ENCODE results near the gene ZBTB5. TPM values are rescaled to one million over a fixed set of nuclear protein-coding genes. Genes with fewer than 3 reads are reported as not detected.

ZBTB5 gene
- total and polyA plus RNA-seq, 9 of the 15 experiments (the other 6 are each of a cell fraction or from before 2014, with no cell fraction given), result 2.3 to 43.2 (median 15.5) TPM

DNA sequence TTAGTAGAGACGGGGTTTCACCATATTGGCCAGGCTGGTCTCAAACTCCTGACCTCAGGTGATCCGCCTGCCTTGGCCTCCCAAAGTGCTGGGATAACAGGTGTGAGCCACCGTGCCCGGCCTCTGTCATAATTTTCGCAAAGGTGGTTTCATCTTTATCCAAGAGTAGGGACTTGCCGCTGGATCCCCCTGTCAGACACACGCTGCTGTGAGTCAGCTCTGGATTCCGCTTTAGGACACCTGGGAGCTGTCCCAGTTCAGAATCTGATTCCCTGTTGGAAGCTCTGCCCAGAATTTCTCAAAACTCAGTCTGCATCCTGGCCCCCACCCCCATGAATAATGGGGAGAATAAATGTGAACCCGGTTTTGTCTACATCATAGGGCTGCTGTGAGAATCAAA, 60.7 kb downstream of the ZBTB5 start:
- Histone ChIP-seq H3K36me3 (ENCODE audit: control insufficient read depth, insufficient read depth, low read length) (no peaks in the 10 kb centered on the region), H3K4me2 (ENCODE audit: insufficient read depth, low read length) (no peak overlapping the region), H3K4me1 (replicated peaks in 1 of 2; ENCODE audit: control insufficient read depth in 2 of 2, insufficient read depth in 2 of 2, low read length in 2 of 2) (peaks cover 5 to 8% of the 10 kb centered on the region in 2 experiments; a peak in 4 of 5 replicates), H3K4me3 (no peak overlapping the region), H3K79me2 (ENCODE audit: control insufficient read depth, insufficient read depth, low read length) (no peaks in the 10 kb centered on the region), H3K9me1 (ENCODE audit: control insufficient read depth, insufficient read depth, low read length) (peaks cover 2% of the 10 kb centered on the region), H3K9ac (ENCODE audit: insufficient read depth in 1 of 2, low read depth in 2 of 2, low read length in 2 of 2) (no peak overlapping the region), H3K27ac (ENCODE audit: extremely low read depth, low read depth, low read length) (no peak overlapping the region), H2AFZ (ENCODE audit: low read depth, low read length) (no peak overlapping the region), H4K20me1 (replicated peaks; ENCODE audit: control insufficient read depth, insufficient read depth, low read length) (no peaks in the 10 kb centered on the region), H3K27me3 (ENCODE audit: control insufficient read depth in 2 of 2, insufficient read depth in 2 of 2, low read length in 2 of 2) (peaks cover 0 to 5% of the 10 kb centered on the region in 2 experiments; a peak in 3 of 5 replicates), H3K9me3 (replicated peaks; ENCODE audit: control insufficient read depth, insufficient read depth, low read depth, low read length) (no peaks in the 10 kb centered on the region)
- 32% methylated on average over 9 of the region's 9 CpGs for WGBS (ENCODE audit: insufficient coverage, low coverage, missing lambda C conversion rate)
- no TSS peak for BruUV-seq (replicated peaks)
- in situ Hi-C loops (cut with MboI), result loop anchor here (5.0 kb wide), 1 partner anchor 402 kb away; no protein-coding TSS in a partner anchor
- intact Hi-C loops (cut with micrococcal nuclease), result no loop called here
- POLR2A ChIA-PET, result interaction anchor here (1.1 kb wide), 1 partner anchor 11 kb away, joined by 3 read pairs; no protein-coding TSS in a partner anchor
- no peak for FAIRE-seq
- DNase-seq (ENCODE audit: extremely low read depth in 1 of 4, low spot score in 3 of 4), result no peak
- CTCF ChIA-PET (ENCODE audit: low intra/inter-chr PET ratio), result no interaction called here
- ATAC-seq, result no peak
- no peak for TF ChIP-seq YY1 (IDR thresholded peaks at IDR 0.05; ENCODE audit: borderline replicate concordance in 1 of 3, control insufficient read depth in 1 of 3, extremely low read depth in 1 of 3, insufficient read depth in 3 of 3, insufficient read length in 1 of 3, insufficient replicate concordance in 2 of 3, low read depth in 1 of 3, low read length in 2 of 3)
- TF ChIP-seq TSC22D4 (tag; IDR thresholded peaks at IDR 0.05), result no peak
- TF ChIP-seq CEBPZ (IDR thresholded peaks at IDR 0.05; ENCODE audit: borderline replicate concordance, low read depth, low read length), result no peak
- TF ChIP-seq SMAD1 (IDR thresholded peaks at IDR 0.05; ENCODE audit: low read depth, low read length, partially characterized antibody), result no peak
- TF ChIP-seq ZC3H8 (IDR thresholded peaks at IDR 0.05), result no peak
- no peak for TF ChIP-seq HEY1 (CRISPR knock-in tag; IDR thresholded peaks at IDR 0.05; ENCODE audit: borderline replicate concordance)
- TF ChIP-seq, protein P1, sequence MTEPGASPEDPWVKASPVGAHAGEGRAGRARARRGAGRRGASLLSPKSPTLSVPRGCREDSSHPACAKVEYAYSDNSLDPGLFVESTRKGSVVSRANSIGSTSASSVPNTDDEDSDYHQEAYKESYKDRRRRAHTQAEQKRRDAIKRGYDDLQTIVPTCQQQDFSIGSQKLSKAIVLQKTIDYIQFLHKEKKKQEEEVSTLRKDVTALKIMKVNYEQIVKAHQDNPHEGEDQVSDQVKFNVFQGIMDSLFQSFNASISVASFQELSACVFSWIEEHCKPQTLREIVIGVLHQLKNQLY (CRISPR knock-in tag; conservative IDR thresholded peaks at IDR 0.05), result no peak
- TF ChIP-seq, protein P2, sequence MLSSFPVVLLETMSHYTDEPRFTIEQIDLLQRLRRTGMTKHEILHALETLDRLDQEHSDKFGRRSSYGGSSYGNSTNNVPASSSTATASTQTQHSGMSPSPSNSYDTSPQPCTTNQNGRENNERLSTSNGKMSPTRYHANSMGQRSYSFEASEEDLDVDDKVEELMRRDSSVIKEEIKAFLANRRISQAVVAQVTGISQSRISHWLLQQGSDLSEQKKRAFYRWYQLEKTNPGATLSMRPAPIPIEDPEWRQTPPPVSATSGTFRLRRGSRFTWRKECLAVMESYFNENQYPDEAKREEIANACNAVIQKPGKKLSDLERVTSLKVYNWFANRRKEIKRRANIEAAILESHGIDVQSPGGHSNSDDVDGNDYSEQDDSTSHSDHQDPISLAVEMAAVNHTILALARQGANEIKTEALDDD (IDR thresholded peaks at IDR 0.05), result no peak
- no peak for TF ChIP-seq ZBTB7A (IDR thresholded peaks at IDR 0.05; ENCODE audit: borderline replicate concordance, control insufficient read depth, low read depth, low read length)
- TF ChIP-seq, protein P3, sequence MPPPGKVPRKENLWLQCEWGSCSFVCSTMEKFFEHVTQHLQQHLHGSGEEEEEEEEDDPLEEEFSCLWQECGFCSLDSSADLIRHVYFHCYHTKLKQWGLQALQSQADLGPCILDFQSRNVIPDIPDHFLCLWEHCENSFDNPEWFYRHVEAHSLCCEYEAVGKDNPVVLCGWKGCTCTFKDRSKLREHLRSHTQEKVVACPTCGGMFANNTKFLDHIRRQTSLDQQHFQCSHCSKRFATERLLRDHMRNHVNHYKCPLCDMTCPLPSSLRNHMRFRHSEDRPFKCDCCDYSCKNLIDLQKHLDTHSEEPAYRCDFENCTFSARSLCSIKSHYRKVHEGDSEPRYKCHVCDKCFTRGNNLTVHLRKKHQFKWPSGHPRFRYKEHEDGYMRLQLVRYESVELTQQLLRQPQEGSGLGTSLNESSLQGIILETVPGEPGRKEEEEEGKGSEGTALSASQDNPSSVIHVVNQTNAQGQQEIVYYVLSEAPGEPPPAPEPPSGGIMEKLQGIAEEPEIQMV (tag; conservative IDR thresholded peaks at IDR 0.05; ENCODE audit: low read depth), result no peak
- no peak for TF ChIP-seq ZBTB12 (CRISPR knock-in tag; IDR thresholded peaks at IDR 0.05)

Data from K562 (cell line).